Neuronal stem cell (in vitro differentiated cells): ENCODE measurements around the gene KARS1.

Experiments used
- DNase-seq: peaks from one replicate; pipeline ENCODE4 v3.0.0-alpha.2; 2013; ENCODE audit warnings: low spot score
- H2AFZ ChIP-seq: one replicate; pipeline ENCODE4 v1.6.1; 2013; ENCODE audit warnings: mild to moderate bottlenecking, low read length, inconsistent platforms
- H2AK5ac ChIP-seq: 2 replicates; pipeline ENCODE4 v1.6.1; 2013; ENCODE audit warnings: low read depth, mild to moderate bottlenecking, inconsistent platforms, low read length, moderate library complexity, mixed read lengths
- H2BK120ac ChIP-seq: 2 replicates; pipeline ENCODE4 v1.6.1; 2013; ENCODE audit warnings: low read depth, mild to moderate bottlenecking, inconsistent platforms, low read length, moderate library complexity, mixed read lengths
- H2BK12ac ChIP-seq: one replicate; pipeline ENCODE4 v1.6.1; 2013; ENCODE audit warnings: low read length, inconsistent platforms
- H2BK15ac ChIP-seq: 2 replicates; pipeline ENCODE4 v1.6.1; 2013; ENCODE audit warnings: mild to moderate bottlenecking, low read length, inconsistent platforms, mixed read lengths
- H2BK5ac ChIP-seq: one replicate; pipeline ENCODE4 v1.6.1; 2013; ENCODE audit warnings: inconsistent platforms, mild to moderate bottlenecking, low read length, moderate library complexity
- H3K14ac ChIP-seq: one replicate; pipeline ENCODE4 v1.6.1; 2013; ENCODE audit warnings: low read length, inconsistent platforms
- H3K18ac ChIP-seq: 2 replicates; pipeline ENCODE4 v1.6.1; 2013; ENCODE audit warnings: low read length, inconsistent platforms
- H3K23ac ChIP-seq: 2 replicates; pipeline ENCODE4 v1.6.1; 2013; ENCODE audit warnings: low read depth, mild to moderate bottlenecking, mixed read lengths, low read length, inconsistent platforms; ENCODE audit not compliant: poor library complexity
- H3K27ac ChIP-seq: replicated peaks from 3 replicates; pipeline ENCODE4 v1.5.1; 2013; ENCODE audit warnings: low read length, inconsistent platforms
- H3K27me3 ChIP-seq, 3 experiments: 2 replicates each; pipeline ENCODE4 v1.6.1; 2013; ENCODE audit warnings: low read length in 3 of 3, mild to moderate bottlenecking in 2 of 3, inconsistent platforms in 1 of 3, low read depth in 1 of 3, mixed read lengths in 1 of 3, moderate library complexity in 1 of 3; ENCODE audit not compliant: control insufficient read depth in 3 of 3, insufficient read depth in 3 of 3
- H3K36me3 ChIP-seq, 2 donors: replicated peaks in 1 of 2; 2 replicates each; pipeline ENCODE4 v1.6.1; 2013; ENCODE audit warnings: low read length in 2 of 2; ENCODE audit not compliant: control insufficient read depth in 2 of 2, insufficient read depth in 2 of 2
- H3K4ac ChIP-seq: 2 replicates; pipeline ENCODE4 v1.6.1; 2013; ENCODE audit warnings: inconsistent platforms, mild to moderate bottlenecking, low read length, moderate library complexity
- H3K4me1 ChIP-seq, 2 donors: 1 replicate in 1 of 2; 2 replicates in 1 of 2; pipeline ENCODE4 v1.6.1; 2013; ENCODE audit warnings: low read length in 2 of 2, low read depth in 1 of 2; ENCODE audit not compliant: control insufficient read depth in 2 of 2, insufficient read depth in 1 of 2
- H3K4me2 ChIP-seq: one replicate; pipeline ENCODE4 v1.6.1; 2013; ENCODE audit warnings: mild to moderate bottlenecking, low read length, inconsistent platforms; ENCODE audit not compliant: insufficient read depth, poor library complexity, severe bottlenecking
- H3K4me3 ChIP-seq, 2 donors: 2 replicates each; pipeline ENCODE4 v1.5.1; 2013; ENCODE audit warnings: low read length in 2 of 2, mild to moderate bottlenecking in 2 of 2, inconsistent platforms in 1 of 2, moderate library complexity in 1 of 2
- H3K79me1 ChIP-seq: one replicate; pipeline ENCODE4 v1.6.1; 2013; ENCODE audit warnings: low read depth, mild to moderate bottlenecking, inconsistent platforms, low read length, moderate library complexity
- H3K9ac ChIP-seq: one replicate; pipeline ENCODE4 v1.6.1; 2013; ENCODE audit warnings: mild to moderate bottlenecking, low read depth, low read length, inconsistent platforms; ENCODE audit not compliant: poor library complexity
- H3K9me3 ChIP-seq, 2 donors: replicated peaks in 1 of 2; 2 replicates each; pipeline versions ENCODE3 to v1.6.1; 2013; ENCODE audit warnings: low read length in 2 of 2, mild to moderate bottlenecking in 2 of 2, inconsistent platforms in 1 of 2, low read depth in 1 of 2, mixed read lengths in 1 of 2, moderate library complexity in 1 of 2; ENCODE audit not compliant: control insufficient read depth in 2 of 2, insufficient read depth in 1 of 2
- H4K8ac ChIP-seq: one replicate; pipeline ENCODE4 v1.6.1; 2013; ENCODE audit warnings: low read depth, mild to moderate bottlenecking, inconsistent platforms, low read length, moderate library complexity
- H4K91ac ChIP-seq: one replicate; pipeline ENCODE4 v1.6.1; 2013; ENCODE audit warnings: low read length, low read depth, mild to moderate bottlenecking, inconsistent platforms; ENCODE audit not compliant: poor library complexity
- WGBS, 2 donors: extraction: QIAGEN DNeasy Blood & Tissue Kit; methylation state at CpG; one replicate each; pipeline ENCODE4 v1.1.7; 2013; ENCODE audit warnings: missing lambda C conversion rate in 2 of 2, mixed read lengths in 1 of 2; ENCODE audit not compliant: insufficient read length in 2 of 2, insufficient replicate concordance in 1 of 2; ENCODE audit errors: extremely low coverage in 2 of 2; 5-methylcytosine and 5-hydroxymethylcytosine counted together

Gene KARS1

GRCh38 chr16:75647112-75647491 lies 363 bp downstream of the KARS1 start:
- Histone ChIP-seq H3K23ac (peak overlapping the region; percentile 26), H3K27ac (no peak overlapping the region), H2BK15ac (no peak overlapping the region), H3K36me3 (peaks cover 4 to 54% of the 10 kb centered on the region in 2 donors), H3K27me3 (no peaks in the 10 kb centered on the region), H2BK12ac (no peak overlapping the region), H4K91ac (no peak overlapping the region), H3K79me1 (peaks cover 9% of the 10 kb centered on the region), H3K18ac (peak overlapping the region; percentile 85), H2AK5ac (no peak overlapping the region), H3K4me1 (peaks cover 5 to 6% of the 10 kb centered on the region in 2 donors), H2BK5ac (no peak overlapping the region), H4K8ac (no peak overlapping the region), H3K4me3 (peak overlapping the region; percentile 91 to 100), H2BK120ac (no peak overlapping the region), H3K9ac (peak overlapping the region; percentile 32), H2AFZ (peak overlapping the region; percentile 93), H3K4me2 (peak overlapping the region; percentile 58), H3K4ac (no peak overlapping the region), H3K14ac (no peak overlapping the region), H3K9me3 (peaks cover 0 to 2% of the 10 kb centered on the region in 2 donors)
- DNase-seq = no peak
- no CpG with 5 or more reads among the region's 18 CpGs for WGBS, 2 donors

DNA sequence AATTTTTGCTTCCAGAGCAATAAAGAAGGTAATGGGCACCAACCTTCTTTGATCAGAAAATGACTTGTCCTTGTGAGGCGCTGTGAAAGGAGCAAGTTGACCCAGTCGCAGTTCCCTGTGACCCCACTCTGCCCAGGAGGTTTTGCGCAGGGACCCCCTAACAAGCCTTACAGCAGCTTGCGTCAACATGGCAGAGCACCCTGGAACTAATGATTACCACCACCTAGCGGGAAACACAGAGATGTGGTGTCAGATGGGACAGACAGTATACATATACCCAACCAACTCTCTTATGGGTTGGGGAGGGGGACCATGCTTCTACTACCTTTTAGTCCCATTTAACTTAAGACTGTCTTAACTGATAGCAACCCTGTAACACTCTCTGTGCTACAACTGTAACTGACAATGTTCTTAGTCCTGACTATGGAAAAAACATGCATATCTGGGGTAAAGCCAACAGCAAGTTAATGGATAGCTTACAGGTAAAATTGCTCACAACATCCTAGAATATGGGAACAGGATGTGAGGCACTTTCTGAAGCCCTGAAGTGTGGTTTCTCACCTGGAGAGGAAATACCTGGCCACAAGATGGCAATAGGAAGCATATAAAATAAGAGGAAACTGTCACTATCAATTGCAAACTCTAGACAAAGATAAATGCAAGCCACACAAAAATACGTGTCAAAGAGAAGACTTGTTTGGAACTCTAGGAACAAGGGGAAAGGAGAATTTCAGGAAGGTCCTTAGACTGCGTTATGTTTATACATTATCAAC lies 3.0 kb downstream of the KARS1 start:
- H2BK12ac ChIP-seq = no peak overlapping the region
- whole genome bisulfite sequencing, 2 donors = no CpG with 5 or more reads among the region's 7 CpGs
- no peak overlapping the region for H2BK15ac ChIP-seq
- H3K9ac ChIP-seq = no peak overlapping the region
- peaks cover 5% of the 10 kb centered on the region for H3K79me1 ChIP-seq
- peaks cover 0 to 2% of the 10 kb centered on the region in 2 donors for H3K9me3 ChIP-seq
- peaks cover 4% of the 10 kb centered on the region in 2 donors for H3K4me1 ChIP-seq
- H3K23ac ChIP-seq = no peak overlapping the region
- no peak for DNase-seq
- H2AK5ac ChIP-seq = no peak overlapping the region
- H4K8ac ChIP-seq = no peak overlapping the region
- H3K18ac ChIP-seq = no peak overlapping the region
- no peak overlapping the region for H3K4me3 ChIP-seq
- no peak overlapping the region for H3K4ac ChIP-seq
- peaks cover 20 to 66% of the 10 kb centered on the region in 2 donors for H3K36me3 ChIP-seq
- H4K91ac ChIP-seq = no peak overlapping the region
- H3K27ac ChIP-seq = no peak overlapping the region
- no peak overlapping the region for H2BK5ac ChIP-seq
- no peaks in the 10 kb centered on the region for H3K27me3 ChIP-seq
- H3K4me2 ChIP-seq = no peak overlapping the region
- no peak overlapping the region for H2AFZ ChIP-seq
- H2BK120ac ChIP-seq = no peak overlapping the region
- no peak overlapping the region for H3K14ac ChIP-seq

- H2BK120ac ChIP-seq = no peak overlapping the region
- no peak overlapping the region for H3K4me3 ChIP-seq
- no peak overlapping the region for H4K8ac ChIP-seq
- H4K91ac ChIP-seq = no peak overlapping the region
- no peak overlapping the region for H2BK5ac ChIP-seq
- peaks cover 29 to 96% of the 10 kb centered on the region in 2 donors for H3K36me3 ChIP-seq
- no peak overlapping the region for H2BK15ac ChIP-seq
- H3K23ac ChIP-seq = no peak overlapping the region
- H2AFZ ChIP-seq = no peak overlapping the region
- no peak overlapping the region for H3K9ac ChIP-seq
- no peaks in the 10 kb centered on the region for H3K4me1 ChIP-seq
- H3K4ac ChIP-seq = no peak overlapping the region
- WGBS, 2 donors = no CpG with 5 or more reads among the region's 6 CpGs
- peaks cover 0 to 2% of the 10 kb centered on the region in 2 donors for H3K9me3 ChIP-seq
- H3K79me1 ChIP-seq = peaks cover 2% of the 10 kb centered on the region
- H2AK5ac ChIP-seq = no peak overlapping the region
- no peak overlapping the region for H3K18ac ChIP-seq
- no peak overlapping the region for H3K27ac ChIP-seq
- H2BK12ac ChIP-seq = no peak overlapping the region
- H3K4me2 ChIP-seq = no peak overlapping the region
- no peaks in the 10 kb centered on the region for H3K27me3 ChIP-seq
- H3K14ac ChIP-seq = no peak overlapping the region
- no peak for DNase-seq
Observed at GRCh38 chr16:75640598-75640997, 6.9 kb downstream of the KARS1 start.

GRCh38 chr16:75635036-75635435 lies 12.4 kb downstream of the KARS1 start:
- Histone ChIP-seq H3K36me3 (peaks cover 40 to 95% of the 10 kb centered on the region in 2 donors), H3K27ac (no peak overlapping the region), H3K23ac (no peak overlapping the region), H2AK5ac (no peak overlapping the region), H3K14ac (no peak overlapping the region), H4K91ac (no peak overlapping the region), H2BK5ac (no peak overlapping the region), H3K79me1 (peaks cover 2% of the 10 kb centered on the region), H2BK15ac (no peak overlapping the region), H2BK12ac (no peak overlapping the region), H3K4me3 (no peak overlapping the region), H2BK120ac (no peak overlapping the region), H3K4me2 (no peak overlapping the region), H3K9me3 (no peaks in the 10 kb centered on the region), H3K9ac (no peak overlapping the region), H4K8ac (no peak overlapping the region), H3K4me1 (no peaks in the 10 kb centered on the region), H3K27me3 (no peaks in the 10 kb centered on the region), H3K4ac (no peak overlapping the region), H3K18ac (no peak overlapping the region), H2AFZ (no peak overlapping the region)
- no CpG with 5 or more reads among the region's 3 CpGs for WGBS, 2 donors
- DNase-seq = no peak
